KMS-11 (cell line): Measurements from ENCODE around the gene CC2D2B.

Experiments
- H2AFZ ChIP-seq: fragments of 200-600 bp; sonication (generic); 2 replicates; pipeline ENCODE4 v1.6.1; 2016; ENCODE audit warnings: antibody characterized with exemption, mixed run types, low read depth
- H3K27ac ChIP-seq: fragments of 200-600 bp; sonication (generic); 2 replicates; pipeline ENCODE4 v1.6.1; 2016; ENCODE audit warnings: mild to moderate bottlenecking, mixed run types
- H3K27me3 ChIP-seq: fragments of 200-600 bp; sonication (generic); 2 replicates; pipeline ENCODE4 v1.6.1; 2017; ENCODE audit warnings: mild to moderate bottlenecking, low read depth, mixed run types, moderate library complexity; ENCODE audit not compliant: insufficient read depth
- H3K36me3 ChIP-seq: fragments of 200-600 bp; sonication (generic); 2 replicates; pipeline ENCODE4 v1.6.1; 2017; ENCODE audit warnings: mild to moderate bottlenecking, mixed run types; ENCODE audit not compliant: insufficient read depth
- H3K4me1 ChIP-seq: fragments of 200-600 bp; sonication (generic); 2 replicates; pipeline ENCODE4 v1.6.1; 2016; ENCODE audit warnings: mild to moderate bottlenecking, low read depth, mixed run types; ENCODE audit not compliant: poor library complexity, severe bottlenecking
- H3K4me2 ChIP-seq: fragments of 200-600 bp; sonication (generic); 2 replicates; pipeline ENCODE4 v1.7.0; 2016; ENCODE audit warnings: mild to moderate bottlenecking, mixed run types
- H3K4me3 ChIP-seq: fragments of 200-600 bp; sonication (generic); IDR thresholded peaks from 2 replicates; pipeline ENCODE4 v1.6.1; 2017; ENCODE audit warnings: low read depth, low read length, mixed read lengths; ENCODE audit not compliant: insufficient read depth
- H3K79me2 ChIP-seq: fragments of 200-600 bp; sonication (generic); 2 replicates; pipeline ENCODE4 v1.6.1; 2016; ENCODE audit warnings: low read depth, mixed run types; ENCODE audit not compliant: insufficient read depth
- H3K9ac ChIP-seq: fragments of 200-600 bp; sonication (generic); 2 replicates; pipeline ENCODE4 v1.6.1; 2016; ENCODE audit warnings: mild to moderate bottlenecking, mixed run types
- H4K20me1 ChIP-seq: fragments of 200-600 bp; sonication (generic); 2 replicates; pipeline ENCODE4 v1.6.1; 2016; ENCODE audit warnings: mild to moderate bottlenecking, mixed run types; ENCODE audit not compliant: insufficient read depth
- TF ChIP-seq, protein P1 (sequence below): fragments of 200-600 bp; sonication (generic); conservative IDR thresholded peaks from 2 replicates; pipeline ENCODE4 v1.6.1; 2017; ENCODE audit warnings: low read depth, mild to moderate bottlenecking, antibody characterized with exemption, low read length, moderate library complexity, mixed read lengths

The CC2D2B gene

DNA sequence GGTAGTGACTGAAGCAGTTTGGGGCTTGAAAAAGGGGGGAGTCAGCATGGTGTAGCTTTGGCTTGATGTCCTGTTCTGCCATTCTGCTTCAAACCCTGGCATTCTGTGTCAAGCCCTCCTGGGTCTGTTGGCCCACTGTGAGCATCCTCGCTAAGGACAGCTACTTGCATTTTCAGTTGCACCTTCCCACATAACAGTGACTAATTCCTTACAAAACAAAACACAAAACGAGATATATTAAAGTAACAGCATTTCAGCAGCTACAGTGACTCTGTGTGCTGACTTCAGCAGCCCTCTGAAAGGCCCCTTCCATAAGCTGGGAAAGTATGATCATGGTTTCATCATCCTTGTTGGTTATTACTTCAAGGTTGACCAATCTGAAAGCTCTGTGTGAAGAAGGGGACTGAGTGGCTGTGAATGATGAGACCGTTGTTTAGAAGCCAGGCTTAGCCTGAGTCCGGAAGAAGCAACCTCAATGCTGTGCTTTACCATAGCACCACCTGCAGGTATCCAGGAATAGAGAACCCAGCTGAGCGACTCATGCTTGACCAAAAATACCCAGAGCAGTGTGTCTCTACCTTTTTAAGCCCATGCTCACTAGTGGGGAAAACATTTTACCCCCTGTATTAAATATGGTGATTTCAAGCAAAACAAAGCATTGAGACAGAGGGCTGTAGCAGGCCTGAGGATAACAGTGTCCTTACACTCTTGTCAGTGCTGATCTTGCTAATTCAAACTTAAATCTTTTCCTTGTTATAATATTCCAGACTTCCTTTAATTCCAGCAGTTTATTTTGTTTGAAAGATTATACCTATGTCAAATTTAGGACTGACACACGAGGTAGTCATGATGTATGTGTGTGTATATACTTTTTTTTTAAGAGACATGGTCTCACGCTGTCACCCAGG, 42.6 kb upstream of the CC2D2B start:
- H3K4me2 ChIP-seq, result peak overlapping the region; percentile 51
- H3K9ac ChIP-seq, result no peak overlapping the region; the same call in 1 of the 2 replicates
- H4K20me1 ChIP-seq, result no peaks in the 10 kb centered on the region
- peak overlapping the region; percentile 72 for H2AFZ ChIP-seq
- H3K79me2 ChIP-seq, result no peaks in the 10 kb centered on the region
- peak overlapping the region; percentile 51 for H3K27ac ChIP-seq
- no peak overlapping the region for H3K4me3 ChIP-seq
- H3K36me3 ChIP-seq, result no peaks in the 10 kb centered on the region
- TF ChIP-seq, protein P1, sequence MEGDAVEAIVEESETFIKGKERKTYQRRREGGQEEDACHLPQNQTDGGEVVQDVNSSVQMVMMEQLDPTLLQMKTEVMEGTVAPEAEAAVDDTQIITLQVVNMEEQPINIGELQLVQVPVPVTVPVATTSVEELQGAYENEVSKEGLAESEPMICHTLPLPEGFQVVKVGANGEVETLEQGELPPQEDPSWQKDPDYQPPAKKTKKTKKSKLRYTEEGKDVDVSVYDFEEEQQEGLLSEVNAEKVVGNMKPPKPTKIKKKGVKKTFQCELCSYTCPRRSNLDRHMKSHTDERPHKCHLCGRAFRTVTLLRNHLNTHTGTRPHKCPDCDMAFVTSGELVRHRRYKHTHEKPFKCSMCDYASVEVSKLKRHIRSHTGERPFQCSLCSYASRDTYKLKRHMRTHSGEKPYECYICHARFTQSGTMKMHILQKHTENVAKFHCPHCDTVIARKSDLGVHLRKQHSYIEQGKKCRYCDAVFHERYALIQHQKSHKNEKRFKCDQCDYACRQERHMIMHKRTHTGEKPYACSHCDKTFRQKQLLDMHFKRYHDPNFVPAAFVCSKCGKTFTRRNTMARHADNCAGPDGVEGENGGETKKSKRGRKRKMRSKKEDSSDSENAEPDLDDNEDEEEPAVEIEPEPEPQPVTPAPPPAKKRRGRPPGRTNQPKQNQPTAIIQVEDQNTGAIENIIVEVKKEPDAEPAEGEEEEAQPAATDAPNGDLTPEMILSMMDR, result peak; percentile 65
- no peaks in the 10 kb centered on the region for H3K27me3 ChIP-seq
- H3K4me1 ChIP-seq, result peaks cover 58% of the 10 kb centered on the region

DNA sequence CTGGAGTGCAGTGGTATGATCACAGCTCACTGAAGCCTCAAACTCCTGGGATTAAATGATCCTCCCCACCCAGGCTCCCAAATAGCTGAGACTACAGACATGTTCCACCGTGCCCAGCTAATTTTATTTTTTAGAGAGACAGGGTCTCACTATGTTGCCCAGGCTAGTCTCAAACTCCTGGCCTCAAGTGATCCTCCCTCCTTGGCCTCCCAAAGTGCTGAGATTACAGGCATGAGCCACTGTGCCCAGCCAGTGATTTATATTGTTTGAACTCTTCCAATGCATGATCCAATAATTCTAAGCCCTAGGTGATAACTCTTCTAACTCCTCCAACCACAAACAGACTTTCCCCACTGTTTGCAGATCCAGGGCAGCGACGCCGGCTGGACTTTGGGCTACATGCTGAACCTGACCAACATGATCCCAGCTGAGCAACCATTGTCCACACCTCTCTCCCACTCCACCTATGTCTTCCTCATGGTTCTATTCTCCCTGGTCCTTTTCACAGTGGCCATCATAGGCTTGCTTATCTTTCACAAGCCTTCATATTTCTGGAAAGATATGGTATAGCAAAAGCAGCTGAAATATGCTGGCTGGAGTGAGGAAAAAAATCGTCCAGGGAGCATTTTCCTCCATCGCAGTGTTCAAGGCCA, 41.8 kb upstream of the CC2D2B start:
- Histone ChIP-seq H3K9ac (no peak overlapping the region), H3K79me2 (no peaks in the 10 kb centered on the region), H3K27ac (peak overlapping the region; percentile 51; the same call in 1 of the 2 replicates), H4K20me1 (no peaks in the 10 kb centered on the region), H3K27me3 (no peaks in the 10 kb centered on the region), H3K4me3 (no peak overlapping the region), H3K36me3 (no peaks in the 10 kb centered on the region), H3K4me1 (peaks cover 50% of the 10 kb centered on the region), H2AFZ (0 out of 2 replicates have a peak overlapping the region, but pooled peaks have one; percentile 72), H3K4me2 (0 out of 2 replicates have a peak overlapping the region, but pooled peaks have one; percentile 51)
- TF ChIP-seq, protein P1, result no peak

DNA sequence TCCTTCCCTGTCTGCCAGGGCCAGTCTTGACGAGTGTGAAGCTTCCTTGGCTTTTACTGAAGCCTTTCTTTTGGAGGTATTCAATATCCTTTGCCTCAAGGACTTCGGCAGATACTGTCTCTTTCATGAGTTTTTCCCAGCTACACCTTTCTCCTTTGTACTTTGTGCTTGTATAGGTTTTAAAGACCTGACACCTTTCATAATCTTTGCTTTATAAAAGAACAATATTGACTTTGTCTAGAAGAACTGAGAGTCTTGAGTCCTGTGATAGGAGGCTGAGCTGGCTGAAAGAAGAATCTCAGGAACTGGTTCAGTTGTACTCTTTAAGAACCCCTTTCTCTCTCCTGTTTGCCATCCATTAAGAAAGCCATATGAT, 41.3 kb upstream of the CC2D2B start:
- Histone ChIP-seq H3K4me1 (peaks cover 45% of the 10 kb centered on the region), H4K20me1 (no peaks in the 10 kb centered on the region), H3K27me3 (no peaks in the 10 kb centered on the region), H3K9ac (no peak overlapping the region), H2AFZ (no peak overlapping the region), H3K4me2 (no peak overlapping the region), H3K79me2 (no peaks in the 10 kb centered on the region), H3K36me3 (no peaks in the 10 kb centered on the region), H3K27ac (no peak overlapping the region), H3K4me3 (no peak overlapping the region)
- TF ChIP-seq, protein P1, result no peak

DNA sequence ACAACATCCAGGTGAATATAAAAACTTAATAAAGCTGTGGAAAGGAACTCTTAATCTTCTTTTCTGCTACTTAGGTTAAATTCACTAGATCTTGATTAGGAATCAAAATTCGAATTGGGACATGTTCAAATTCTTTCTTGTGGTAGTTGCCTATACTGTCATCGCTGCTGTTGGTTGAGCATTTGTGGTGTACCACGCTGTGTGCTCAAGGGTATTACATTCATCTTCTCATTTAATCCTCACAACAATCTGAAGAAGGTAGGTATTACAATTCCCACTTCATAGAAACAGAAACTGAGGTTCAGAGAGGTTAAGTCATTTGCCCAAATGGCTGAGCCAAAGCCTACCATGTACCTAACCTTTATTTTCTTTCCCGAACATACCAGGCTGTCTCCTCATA, 39.9 kb upstream of the CC2D2B start:
- Histone ChIP-seq H3K4me2 (no peak overlapping the region), H4K20me1 (no peaks in the 10 kb centered on the region), H3K36me3 (no peaks in the 10 kb centered on the region), H3K27ac (no peak overlapping the region), H3K27me3 (no peaks in the 10 kb centered on the region), H3K79me2 (no peaks in the 10 kb centered on the region), H3K4me3 (no peak overlapping the region), H3K4me1 (peaks cover 30% of the 10 kb centered on the region), H3K9ac (no peak overlapping the region), H2AFZ (no peak overlapping the region)
- TF ChIP-seq, protein P1, result no peak
